HepG2 (cell line): ENCODE results near the gene ARFGEF3. TPM values are rescaled to one million over a fixed set of nuclear protein-coding genes. Genes with fewer than 3 reads are reported as not detected.
A peak's percentile ranks its signal among the peaks of the same experiment; 100 is the strongest.

Source experiments
- ARID2 ChIP-seq: sonication (generic); formaldehyde crosslinking; IDR thresholded peaks from 2 replicates; pipeline ENCODE4 v1.8.1; 2022; ENCODE audit warnings: mild to moderate bottlenecking, missing genetic modification reagents, borderline replicate concordance
- ELK4 ChIP-seq: sonication (generic); formaldehyde crosslinking; IDR thresholded peaks from 2 replicates; pipeline ENCODE4 v1.9.0; 2021; ENCODE audit warnings: missing genetic modification reagents, borderline replicate concordance
- EZH2 ChIP-seq: conservative IDR thresholded peaks from 2 replicates; pipeline ENCODE4 v1.6.1; 2012; ENCODE audit warnings: mild to moderate bottlenecking, low read depth, low read length, moderate library complexity
- HOXA3 ChIP-seq: sonication (generic); formaldehyde crosslinking; IDR thresholded peaks from 2 replicates; pipeline ENCODE4 v1.5.0; 2020; ENCODE audit warnings: missing genetic modification reagents
- IKZF4 ChIP-seq: sonication (generic); formaldehyde crosslinking; IDR thresholded peaks from 2 replicates; pipeline ENCODE4 v1.5.1; 2020; ENCODE audit warnings: borderline replicate concordance, mild to moderate bottlenecking, low read depth, missing genetic modification reagents; ENCODE audit errors: not compliant biosample characterization
- IRX3 ChIP-seq: sonication (generic); formaldehyde crosslinking; IDR thresholded peaks from 2 replicates; pipeline ENCODE4 v1.8.1; 2023; ENCODE audit warnings: mild to moderate bottlenecking, low read depth, missing genetic modification reagents, borderline replicate concordance
- JDP2 ChIP-seq: sonication (generic); formaldehyde crosslinking; IDR thresholded peaks from 2 replicates; pipeline ENCODE4 v1.8.1; 2022; ENCODE audit warnings: missing genetic modification reagents, borderline replicate concordance
- KAT2B ChIP-seq: fragments of 150-350 bp; IDR thresholded peaks from 2 replicates; pipeline ENCODE4 v1.6.1; 2014; ENCODE audit warnings: low read depth, low read length, borderline replicate concordance
- NFRKB ChIP-seq: fragments of 450-650 bp; IDR thresholded peaks from 2 replicates; pipeline ENCODE4 v1.6.1; 2017
- PHF20 ChIP-seq: sonication (generic); formaldehyde crosslinking; IDR thresholded peaks from 2 replicates; pipeline ENCODE4 v1.5.0; 2020; ENCODE audit warnings: mild to moderate bottlenecking, missing genetic modification reagents
- POLR2G ChIP-seq: fragments of 200-400 bp; formaldehyde crosslinking; IDR thresholded peaks from 2 replicates; pipeline ENCODE4 v1.6.1; 2018; ENCODE audit warnings: mild to moderate bottlenecking, low read depth, low read length, moderate library complexity
- SKIL ChIP-seq: sonication (generic); formaldehyde crosslinking; IDR thresholded peaks from 2 replicates; pipeline ENCODE4 v1.8.0; 2022; ENCODE audit warnings: missing genetic modification reagents, mild to moderate bottlenecking, moderate library complexity, borderline replicate concordance
- TEF ChIP-seq: sonication (generic); formaldehyde crosslinking; IDR thresholded peaks from 2 replicates; pipeline ENCODE4 v1.5.0; 2020; ENCODE audit warnings: missing genetic modification reagents
- THYN1 ChIP-seq: sonication (generic); formaldehyde crosslinking; IDR thresholded peaks from 2 replicates; pipeline ENCODE4 v1.8.1; 2023; ENCODE audit warnings: low read depth, mild to moderate bottlenecking, moderate library complexity, missing genetic modification reagents, borderline replicate concordance
- YEATS2 ChIP-seq: sonication (generic); formaldehyde crosslinking; IDR thresholded peaks from 2 replicates; pipeline ENCODE4 v1.4.0; 2020; ENCODE audit warnings: missing genetic modification reagents, borderline replicate concordance
- ZBTB4 ChIP-seq: sonication (generic); formaldehyde crosslinking; IDR thresholded peaks from 2 replicates; pipeline ENCODE4 v1.4.0; 2020; ENCODE audit warnings: missing genetic modification reagents, mild to moderate bottlenecking, borderline replicate concordance
- ZNF251 ChIP-seq: sonication (generic); formaldehyde crosslinking; IDR thresholded peaks from 2 replicates; pipeline ENCODE4 v1.9.0; 2021; ENCODE audit warnings: mild to moderate bottlenecking, missing genetic modification reagents
- ZNF720 ChIP-seq: sonication (generic); formaldehyde crosslinking; IDR thresholded peaks from 2 replicates; pipeline ENCODE4 v1.4.0; 2020; ENCODE audit warnings: missing genetic modification reagents
- ZNF770 ChIP-seq: sonication (generic); formaldehyde crosslinking; IDR thresholded peaks from 2 replicates; pipeline ENCODE4 v1.5.0; 2020; ENCODE audit warnings: mild to moderate bottlenecking, missing genetic modification reagents
- polyA plus RNA-seq, 8 experiments: library from polyadenylated mRNA; depleted of rRNA in 3 of 8; stranded (reverse) in 7 of 8; unstranded in 1 of 8; fragments of >200 nt; fragmentation: Illumina TruSeq in 4 of 8; extraction: Trizol in 4 of 8; gene quantifications; 2 replicates each; pipeline versions ENCODE4 v1.2.1 to v1.2.3, GENCODE V29; 2011 to 2016; ENCODE audit warnings: low read depth in 4 of 8, missing spikeins in 1 of 8, mixed read lengths in 1 of 8; ENCODE audit not compliant: insufficient read depth in 1 of 8
- total RNA-seq, 5 experiments: library from RNA; depleted of rRNA; stranded (reverse); fragments of >200 nt; fragmentation: Illumina TruSeq; extraction: Trizol; gene quantifications; 2 replicates each; pipeline ENCODE4 v1.2.3, GENCODE V29; 2016; ENCODE audit warnings: low read depth in 1 of 5

ARFGEF3 gene
- total and polyA plus RNA-seq, 2 of the 13 experiments (the other 11 are each of a cell fraction or from before 2014, with no cell fraction given): 0.60 to 2.6 TPM

GRCh38 chr6:138161338-138162110, at the start of gene ARFGEF3 (continued):
- no peak for TF ChIP-seq ZNF720 (CRISPR knock-in tag)
- no peak for TF ChIP-seq ZNF251 (CRISPR knock-in tag)
- TF ChIP-seq EZH2: no peak
- TF ChIP-seq PHF20 (CRISPR knock-in tag): no peak
- TF ChIP-seq THYN1 (CRISPR knock-in tag): no peak
- no peak for TF ChIP-seq NFRKB
- no peak for TF ChIP-seq KAT2B
- peak; percentile 51 for TF ChIP-seq HOXA3 (CRISPR knock-in tag)
- no peak for TF ChIP-seq IRX3 (CRISPR knock-in tag)
- TF ChIP-seq ZNF770 (CRISPR knock-in tag): peak; percentile 88
- TF ChIP-seq TEF (CRISPR knock-in tag): no peak
- TF ChIP-seq JDP2 (CRISPR knock-in tag): peak; percentile 40; the same call in 1 of the 2 replicates
- TF ChIP-seq SKIL: no peak
- TF ChIP-seq ZBTB4 (CRISPR knock-in tag): no peak
- TF ChIP-seq POLR2G: 0 out of 2 replicates have a peak, but pooled peaks have one; percentile 30
- TF ChIP-seq IKZF4: peak; percentile 10
- no peak for TF ChIP-seq ELK4 (CRISPR knock-in tag)
- TF ChIP-seq ARID2 (CRISPR knock-in tag): no peak
- TF ChIP-seq YEATS2 (CRISPR knock-in tag): no peak
